Measurements from ENCODE around the gene GJC3.
"Not testable (repeated sequence)": the region's sequence is repeated elsewhere in the genome, so short reads cannot be mapped to it uniquely, and the experiment has no call there.

DNA sequence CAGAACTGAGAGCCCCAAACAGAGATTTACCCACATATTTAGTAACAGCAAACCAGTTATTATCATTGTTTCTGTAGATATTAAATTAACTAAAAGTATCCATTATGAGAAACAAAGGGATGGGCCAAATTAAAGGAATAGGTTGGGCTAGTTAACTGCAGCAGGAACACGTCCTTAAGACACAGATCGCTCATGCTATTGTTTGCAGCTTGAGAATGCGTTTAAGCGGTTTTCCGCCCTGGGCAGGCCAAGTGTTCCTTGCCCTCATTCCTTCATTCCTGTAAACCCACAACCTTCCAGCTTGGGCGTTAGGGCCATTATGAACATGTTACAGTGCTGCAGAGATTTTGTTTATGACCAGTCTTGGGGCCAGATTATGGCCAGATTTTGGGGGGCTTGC lies 21.4 kb upstream of the GJC3 start:
- TF ChIP-seq, protein P1, sequence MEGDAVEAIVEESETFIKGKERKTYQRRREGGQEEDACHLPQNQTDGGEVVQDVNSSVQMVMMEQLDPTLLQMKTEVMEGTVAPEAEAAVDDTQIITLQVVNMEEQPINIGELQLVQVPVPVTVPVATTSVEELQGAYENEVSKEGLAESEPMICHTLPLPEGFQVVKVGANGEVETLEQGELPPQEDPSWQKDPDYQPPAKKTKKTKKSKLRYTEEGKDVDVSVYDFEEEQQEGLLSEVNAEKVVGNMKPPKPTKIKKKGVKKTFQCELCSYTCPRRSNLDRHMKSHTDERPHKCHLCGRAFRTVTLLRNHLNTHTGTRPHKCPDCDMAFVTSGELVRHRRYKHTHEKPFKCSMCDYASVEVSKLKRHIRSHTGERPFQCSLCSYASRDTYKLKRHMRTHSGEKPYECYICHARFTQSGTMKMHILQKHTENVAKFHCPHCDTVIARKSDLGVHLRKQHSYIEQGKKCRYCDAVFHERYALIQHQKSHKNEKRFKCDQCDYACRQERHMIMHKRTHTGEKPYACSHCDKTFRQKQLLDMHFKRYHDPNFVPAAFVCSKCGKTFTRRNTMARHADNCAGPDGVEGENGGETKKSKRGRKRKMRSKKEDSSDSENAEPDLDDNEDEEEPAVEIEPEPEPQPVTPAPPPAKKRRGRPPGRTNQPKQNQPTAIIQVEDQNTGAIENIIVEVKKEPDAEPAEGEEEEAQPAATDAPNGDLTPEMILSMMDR (IDR thresholded peaks at IDR 0.05): not testable (repeated sequence)
- not testable (repeated sequence) for TF ChIP-seq POLR2A (IDR thresholded peaks at IDR 0.05)
